Fibroblast of peridontal ligament (primary cell): ENCODE measurements around the gene SPACDR.
A peak's percentile ranks its signal among the peaks of the same experiment; 100 is the strongest.

Experiments
- DNase-seq: peaks from one replicate; pipeline ENCODE4 v3.0.0-alpha.2; 2010; ENCODE audit errors: extremely low read depth

SPACDR gene

DNA sequence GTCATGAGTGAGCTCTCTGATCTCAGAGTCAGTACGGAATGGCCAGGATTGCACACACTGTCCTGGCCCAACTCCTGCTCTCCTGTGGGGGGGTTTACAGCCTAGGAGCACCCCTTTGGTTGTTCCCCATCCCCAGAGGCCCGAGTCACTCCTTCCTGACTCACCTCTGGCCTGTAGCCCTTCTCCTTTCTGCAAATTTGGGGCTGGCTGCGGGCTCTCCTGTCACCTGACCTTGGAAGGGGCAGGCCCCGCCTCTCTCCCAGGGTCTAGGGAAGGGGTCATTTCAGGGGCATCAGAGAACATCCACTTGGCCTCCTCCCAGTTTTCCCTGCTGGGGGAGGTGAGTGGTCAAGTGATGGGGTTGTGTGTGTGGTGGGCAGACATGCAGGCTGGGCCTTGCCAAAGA is 21.4 kb upstream of the SPACDR start:
- DNase-seq: no peak

DNA sequence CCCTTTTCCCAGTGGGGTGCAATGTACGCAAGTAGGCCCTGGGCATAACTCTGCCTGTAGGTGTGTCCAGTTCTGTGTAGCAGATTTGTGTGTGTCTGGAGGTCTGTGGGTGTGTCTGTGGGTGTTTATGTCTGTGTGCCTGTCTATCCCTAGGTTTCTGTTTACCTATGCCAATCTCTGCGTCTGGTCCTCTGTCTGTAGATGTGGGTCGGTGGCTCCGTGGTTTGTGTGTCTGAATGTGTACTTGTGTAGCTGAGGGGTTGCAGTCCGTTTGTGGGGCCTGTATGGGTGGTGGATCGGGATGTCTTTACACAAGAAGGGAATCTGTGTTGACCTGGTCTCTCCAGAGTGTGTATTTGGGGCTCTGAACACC is 20.6 kb upstream of the SPACDR start:
- DNase-seq: no peak

DNA sequence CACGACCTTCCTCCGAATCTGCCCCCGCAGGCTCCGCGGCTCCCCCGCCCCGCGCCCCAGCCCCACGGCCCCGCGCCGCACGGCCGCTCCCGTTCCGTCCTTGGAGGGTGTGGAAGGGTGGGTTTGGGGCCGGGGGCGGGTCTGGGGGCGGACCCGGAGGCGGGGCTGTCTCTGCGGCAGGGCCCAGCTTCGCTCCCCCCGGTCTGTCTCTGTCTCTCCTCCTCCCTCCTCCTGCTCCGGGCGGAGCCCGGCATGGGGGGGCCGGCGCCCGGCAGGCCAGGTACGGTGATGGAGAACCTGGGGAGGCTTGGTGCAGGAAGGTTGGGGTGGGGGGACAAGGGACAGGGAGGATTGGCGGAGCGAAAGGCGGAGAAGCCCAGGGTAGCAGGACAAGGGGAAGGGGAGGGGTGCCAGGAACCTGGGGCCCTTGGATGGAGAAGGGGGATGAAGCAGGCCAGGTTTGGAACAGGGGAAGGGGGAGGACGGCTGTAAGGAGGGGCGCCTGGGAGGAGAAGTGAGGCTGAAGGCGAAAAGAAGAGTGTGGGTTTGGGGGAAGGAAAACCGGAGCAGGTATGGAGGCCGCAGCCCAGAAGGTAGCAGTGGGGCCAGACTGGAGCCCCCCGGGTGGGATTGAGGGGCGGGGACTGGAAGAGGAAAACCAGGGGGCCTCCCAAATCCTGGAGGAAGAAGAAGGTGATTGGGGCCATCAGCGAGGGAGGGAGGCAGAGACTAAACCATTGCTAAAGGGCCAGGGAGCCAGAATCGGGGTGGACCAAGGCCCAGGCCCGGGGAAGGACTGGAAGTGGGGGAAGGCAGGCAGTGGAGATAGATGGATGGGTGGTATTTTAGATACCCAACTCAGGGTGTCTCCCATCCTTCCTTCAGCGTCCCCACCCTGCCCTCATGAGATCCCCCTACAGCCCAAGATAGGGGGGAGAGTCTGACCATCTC is 19.9 kb upstream of the SPACDR start, which contains the start of gene NYAP1:
Gene NYAP1 (plus strand): TSS at position 206 of the 951 bp plus-strand sequence. CDS start 1,385 bp downstream, outside the sequence.
- DNase-seq: peak; percentile 37

DNA sequence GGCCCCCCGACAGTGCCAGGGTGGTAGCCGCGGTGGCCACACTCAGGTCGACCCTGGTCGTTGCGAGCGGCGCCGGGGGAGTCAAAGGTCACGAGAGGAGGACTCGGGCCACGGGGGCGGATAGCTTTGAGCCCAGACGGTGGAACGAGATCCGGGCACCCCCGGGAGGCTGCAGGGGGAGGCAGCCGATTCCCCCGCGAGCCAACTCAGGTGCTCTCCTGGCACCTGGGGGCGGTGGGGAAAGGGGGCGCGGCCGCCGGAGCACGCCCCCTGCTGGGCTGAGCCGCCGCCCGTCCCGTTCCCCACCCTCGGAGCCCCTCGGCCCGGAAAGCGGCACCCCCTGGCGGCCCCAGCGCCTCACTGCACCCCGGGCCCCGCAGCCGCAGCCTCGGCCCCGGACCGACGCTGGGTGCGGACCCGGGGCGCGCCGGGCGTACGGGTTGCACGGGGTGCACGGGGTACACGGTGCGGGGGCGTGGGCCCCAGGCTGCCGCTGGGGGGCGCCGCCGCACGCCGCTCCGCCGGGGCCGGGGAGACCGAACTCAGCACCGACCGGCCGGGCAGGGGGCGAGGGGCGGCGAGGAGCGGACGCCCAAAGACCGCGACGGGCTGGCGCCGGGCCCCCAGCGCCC is 19.1 kb upstream of the SPACDR start:
- DNase-seq: peak; percentile 24

DNA sequence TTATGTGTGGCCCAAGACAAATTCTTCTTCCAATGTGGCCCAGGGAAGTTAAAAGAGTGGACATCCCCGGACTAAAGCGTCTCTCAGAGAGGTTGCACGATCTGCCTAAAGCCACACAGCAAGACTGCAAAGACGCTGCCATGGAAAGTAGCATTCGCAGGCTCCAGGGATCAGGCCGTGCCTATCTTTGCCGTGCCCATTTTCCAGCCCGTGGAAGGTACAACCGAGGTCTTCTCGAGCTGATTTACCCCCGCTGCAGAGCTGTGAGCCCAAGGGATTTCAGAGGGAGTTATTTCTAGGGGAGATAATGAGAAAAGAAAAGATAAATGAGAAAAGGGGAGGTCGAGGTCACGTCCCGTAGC is 18.6 kb upstream of the SPACDR start:
- no peak for DNase-seq

DNA sequence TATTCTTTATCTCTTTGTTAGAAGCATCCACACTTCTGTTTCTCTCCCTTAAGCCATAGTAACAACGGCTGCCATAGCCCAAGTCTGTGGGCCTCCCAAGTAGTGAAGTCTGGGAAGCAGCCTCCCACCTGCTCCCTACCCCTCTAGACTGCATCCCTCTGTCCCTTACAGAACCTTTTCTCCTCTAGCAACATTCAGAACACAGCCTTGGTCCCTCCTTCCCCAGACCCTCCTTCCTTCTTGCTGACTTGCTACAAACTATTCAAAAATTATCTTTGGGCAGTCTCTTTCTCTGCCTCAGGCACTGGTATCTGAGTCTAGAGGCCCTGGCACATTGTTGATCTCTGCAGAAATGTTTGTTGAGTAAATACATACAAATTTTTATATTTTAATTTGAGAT is 17.4 kb upstream of the SPACDR start:
- DNase-seq: no peak

DNA sequence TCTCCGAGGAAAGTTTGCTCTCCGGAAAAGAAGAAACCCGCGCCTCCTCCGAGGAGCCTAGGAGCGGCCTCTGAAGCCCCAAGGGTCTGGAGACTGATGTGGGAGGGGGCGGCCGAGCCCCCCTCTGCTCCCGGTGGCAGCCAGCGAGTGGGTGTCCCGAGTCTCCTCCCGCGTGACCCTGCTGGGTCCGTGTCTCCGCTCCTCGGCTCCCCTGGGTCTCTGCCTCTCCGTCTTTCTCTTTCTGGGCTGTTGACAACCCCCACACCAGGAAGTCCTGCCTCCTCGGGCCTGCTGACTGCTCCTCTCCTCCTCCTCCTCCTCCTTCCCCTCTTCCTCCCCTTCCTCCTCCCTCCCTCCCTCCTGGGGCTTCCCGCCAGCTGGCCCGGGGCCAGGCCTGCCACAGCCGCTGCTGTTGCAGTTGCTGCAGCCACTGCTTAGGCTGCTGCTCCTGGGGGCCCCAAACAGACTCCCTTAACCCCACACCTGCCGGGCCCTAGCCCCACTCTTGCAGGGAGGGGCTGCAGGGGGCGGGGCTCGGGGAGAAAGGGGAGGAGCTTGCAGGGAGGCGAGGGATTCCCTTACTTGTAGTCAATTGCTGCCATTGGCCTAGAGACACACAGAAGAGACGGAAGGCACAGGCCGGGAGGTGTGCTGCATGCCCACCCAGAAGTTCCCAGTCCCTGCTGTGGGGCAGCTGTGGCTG is 15.0 kb upstream of the SPACDR start, which contains the start of gene TSC22D4:
Gene TSC22D4 (minus strand): TSS at position 257 of the 703 bp plus-strand sequence. CDS start 1,176 bp downstream, outside the sequence.
- DNase-seq: peak; percentile 89

DNA sequence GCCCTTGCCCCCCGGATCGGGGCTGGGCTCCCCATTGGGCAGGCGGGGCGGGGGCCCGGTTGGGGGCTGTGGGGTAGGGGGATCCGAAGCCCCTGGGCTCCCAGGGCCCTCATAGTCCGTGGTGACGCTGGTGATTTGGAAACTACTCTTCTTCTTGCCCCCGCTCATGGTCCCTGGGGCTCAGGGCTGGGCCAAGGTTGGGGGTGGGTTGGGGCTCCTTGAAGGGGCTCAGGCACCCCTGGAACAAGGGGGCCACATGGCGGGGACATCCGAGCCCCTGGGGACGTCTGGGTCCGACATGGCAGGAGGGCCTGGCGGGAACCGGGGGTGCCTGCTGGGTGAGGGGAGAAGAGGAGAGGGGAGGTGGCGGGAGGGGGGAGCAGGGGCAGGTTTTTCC is 13.8 kb upstream of the SPACDR start:
- DNase-seq: no peak

DNA sequence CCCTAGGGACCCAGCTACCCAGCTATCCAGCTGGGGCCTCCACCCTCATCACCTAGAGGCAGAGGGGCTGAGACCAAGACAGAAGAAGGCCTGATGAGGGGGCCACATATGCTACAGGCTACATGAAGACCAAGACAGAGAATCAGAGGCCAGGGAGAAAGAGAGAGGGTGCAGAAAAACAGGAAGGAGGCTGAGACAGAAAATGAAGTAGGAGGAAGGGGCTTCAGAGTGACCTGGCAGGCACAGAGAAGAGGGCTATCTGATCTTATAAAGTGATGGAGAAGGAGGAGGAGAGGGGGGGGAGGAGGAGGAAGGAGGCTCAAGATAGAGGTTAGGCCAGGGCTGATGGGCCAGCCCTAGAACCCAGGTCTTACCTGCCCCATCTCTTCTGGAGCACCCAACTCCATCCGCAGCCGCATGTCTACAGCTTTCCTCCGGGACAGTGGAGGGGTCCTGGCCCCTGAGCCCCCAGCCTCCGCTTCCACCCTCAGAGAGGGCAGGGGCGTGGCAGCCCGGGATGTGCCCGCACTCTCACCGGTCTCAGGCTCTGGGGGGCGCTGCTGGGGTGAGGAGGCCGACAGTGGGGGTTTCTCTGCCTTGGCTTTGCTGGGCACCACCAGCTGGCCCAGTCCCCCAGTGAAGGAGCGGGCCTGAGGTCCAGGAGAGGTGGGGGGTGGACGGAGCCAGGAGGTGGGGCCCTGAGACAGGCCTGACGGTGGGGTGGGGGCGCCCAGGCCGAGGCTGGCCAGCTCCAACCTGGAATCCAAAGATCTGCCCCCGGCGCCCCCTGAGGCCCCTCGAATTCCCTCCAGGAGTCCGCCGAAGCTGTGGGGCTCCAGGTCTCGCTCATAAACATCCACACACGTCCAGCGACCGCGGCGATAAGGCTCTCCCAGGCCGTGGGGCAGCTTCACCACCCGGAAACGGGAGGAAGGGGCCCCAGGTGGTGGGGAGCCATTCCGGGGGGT is 13.1 kb upstream of the SPACDR start:
- no peak for DNase-seq

DNA sequence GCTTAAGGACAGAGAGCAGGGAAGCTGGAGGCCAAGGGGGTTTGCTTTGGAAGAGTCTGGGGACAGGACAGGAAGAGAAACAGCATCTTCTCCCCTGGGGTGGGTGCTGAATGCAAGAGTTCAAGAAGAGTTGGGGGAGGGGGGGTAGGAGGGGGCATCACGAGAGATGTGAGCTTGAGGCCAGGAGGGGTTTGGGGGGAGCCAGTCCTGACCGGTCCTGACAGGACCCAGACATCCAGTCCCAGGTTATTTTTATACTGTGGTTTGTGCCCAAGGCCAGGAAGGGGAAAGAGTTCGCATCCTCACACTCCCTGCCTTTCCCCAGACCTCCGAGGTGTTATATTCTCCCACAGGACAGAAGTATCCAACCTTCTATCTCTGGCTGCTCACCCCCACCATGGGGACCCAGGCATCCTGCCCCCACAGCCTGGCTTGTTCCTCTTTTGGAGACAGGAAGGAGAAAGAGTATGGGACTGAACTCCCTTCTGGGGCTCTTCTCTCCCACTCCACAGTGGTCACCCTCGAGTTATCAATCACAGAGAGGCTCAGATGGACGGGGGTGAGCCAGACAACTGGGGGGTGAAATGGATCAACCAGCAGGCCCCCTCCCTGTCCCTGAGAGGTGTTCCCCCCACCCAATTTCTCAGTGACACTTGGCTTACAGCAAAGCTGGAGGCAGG is 12.2 kb upstream of the SPACDR start:
- DNase-seq: no peak

DNA sequence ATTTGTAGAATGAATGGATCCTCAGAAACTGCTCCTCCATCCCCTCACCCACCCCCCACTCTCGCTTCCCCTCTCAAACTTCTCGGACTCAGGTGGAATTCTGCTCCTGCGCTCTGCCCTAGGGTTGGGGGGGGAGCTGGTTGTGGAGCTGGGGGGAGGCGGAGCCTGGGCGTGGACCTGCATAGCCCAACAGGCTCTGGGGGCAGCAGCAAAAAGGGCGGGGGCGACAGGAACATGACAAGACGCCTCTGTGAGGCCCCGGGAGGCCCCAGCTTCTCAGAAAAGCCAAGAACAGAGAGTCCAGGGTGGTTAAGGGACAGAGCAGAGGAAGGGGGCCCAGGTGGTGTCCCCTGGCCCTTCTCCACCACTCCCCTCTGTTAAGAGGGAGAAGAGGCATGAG is 11.5 kb upstream of the SPACDR start:
- DNase-seq: no peak

DNA sequence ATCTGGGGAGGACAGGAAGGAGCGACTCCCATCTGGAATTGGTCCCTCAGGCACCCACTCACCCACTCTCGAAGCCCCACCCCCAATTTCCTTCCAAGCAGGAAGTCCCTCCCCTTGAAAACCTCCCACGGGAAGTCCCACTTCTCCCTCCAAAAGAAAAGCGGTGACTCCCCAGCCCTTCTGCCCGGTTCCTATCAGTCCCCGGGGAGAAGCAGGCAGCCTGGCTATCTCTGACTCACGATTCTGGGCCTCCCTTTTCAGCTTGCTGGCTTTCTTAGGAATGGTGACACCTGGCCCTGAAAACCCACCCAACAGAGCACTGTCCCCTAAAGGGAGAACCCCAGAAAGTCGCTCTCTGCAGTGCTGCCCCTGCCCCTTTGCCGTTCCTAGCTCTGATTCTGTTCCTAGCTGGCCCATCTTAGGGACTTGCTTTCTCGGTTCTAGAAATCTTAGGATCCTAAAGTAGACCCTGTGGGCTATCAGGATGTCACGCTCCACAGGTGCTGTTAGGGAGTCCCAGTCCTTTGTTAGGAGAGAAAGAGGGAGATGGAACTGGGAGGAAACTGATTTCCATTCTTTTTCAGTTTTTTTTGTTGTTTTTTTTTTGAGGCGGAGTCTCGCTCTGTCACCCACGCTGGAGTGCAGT is 8.9 kb upstream of the SPACDR start:
- peak; percentile 20 for DNase-seq

DNA sequence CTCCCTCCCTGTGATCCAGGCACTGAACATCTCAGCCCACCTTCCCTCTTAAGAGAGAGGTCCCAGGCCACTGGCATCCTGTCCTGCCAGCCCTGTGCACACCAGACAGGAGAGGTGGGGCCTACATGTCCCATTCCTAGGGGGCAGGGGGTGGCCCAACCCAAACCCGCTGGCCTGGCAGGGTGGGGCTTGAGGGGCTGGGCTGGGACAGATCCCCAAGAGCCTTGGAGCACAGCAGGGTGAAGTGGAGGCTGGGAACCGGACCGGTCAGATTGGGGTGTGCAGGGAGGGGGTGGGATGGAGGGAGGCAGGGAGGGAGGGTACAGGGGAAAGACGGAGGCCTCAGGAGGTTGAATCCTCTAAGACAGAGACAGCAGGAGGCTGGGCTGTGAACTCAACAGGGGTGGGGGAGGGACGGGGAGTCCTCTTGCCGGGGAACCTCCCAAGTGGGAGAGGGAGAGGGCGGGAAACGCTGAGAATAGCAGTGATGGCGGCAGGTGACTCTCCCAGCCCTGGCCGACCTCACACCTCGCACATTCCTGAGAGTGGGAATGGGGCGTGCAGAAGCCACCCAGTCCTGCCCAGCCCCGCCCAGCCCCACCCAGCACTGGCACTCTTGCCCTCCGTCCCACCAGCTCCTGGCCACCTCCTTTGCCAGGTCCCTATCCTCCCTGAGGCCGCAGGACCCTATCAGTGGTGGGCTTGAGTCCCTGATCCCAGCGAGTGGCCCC is 8.2 kb upstream of the SPACDR start:
- DNase-seq: no peak

DNA sequence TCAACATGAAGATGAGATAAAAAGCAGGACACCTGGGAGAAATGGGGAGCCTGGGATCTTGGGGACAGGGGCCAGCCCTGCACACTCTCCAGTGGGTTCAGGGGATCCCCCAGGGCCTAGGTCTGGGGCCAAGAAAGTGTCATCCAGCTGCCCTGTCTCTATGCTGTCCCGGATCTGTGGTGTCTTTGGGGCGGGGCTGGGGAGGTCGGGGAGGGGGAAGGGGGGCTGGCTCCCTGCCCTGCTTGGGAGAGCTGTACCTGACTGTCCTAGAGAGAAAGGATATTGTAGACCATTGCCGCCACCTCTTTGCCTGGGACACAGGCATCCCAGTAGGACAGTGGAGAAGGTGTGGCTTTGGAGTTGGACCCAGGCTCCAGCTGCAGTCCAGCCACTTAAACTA is 7.0 kb upstream of the SPACDR start:
- DNase-seq: no peak

DNA sequence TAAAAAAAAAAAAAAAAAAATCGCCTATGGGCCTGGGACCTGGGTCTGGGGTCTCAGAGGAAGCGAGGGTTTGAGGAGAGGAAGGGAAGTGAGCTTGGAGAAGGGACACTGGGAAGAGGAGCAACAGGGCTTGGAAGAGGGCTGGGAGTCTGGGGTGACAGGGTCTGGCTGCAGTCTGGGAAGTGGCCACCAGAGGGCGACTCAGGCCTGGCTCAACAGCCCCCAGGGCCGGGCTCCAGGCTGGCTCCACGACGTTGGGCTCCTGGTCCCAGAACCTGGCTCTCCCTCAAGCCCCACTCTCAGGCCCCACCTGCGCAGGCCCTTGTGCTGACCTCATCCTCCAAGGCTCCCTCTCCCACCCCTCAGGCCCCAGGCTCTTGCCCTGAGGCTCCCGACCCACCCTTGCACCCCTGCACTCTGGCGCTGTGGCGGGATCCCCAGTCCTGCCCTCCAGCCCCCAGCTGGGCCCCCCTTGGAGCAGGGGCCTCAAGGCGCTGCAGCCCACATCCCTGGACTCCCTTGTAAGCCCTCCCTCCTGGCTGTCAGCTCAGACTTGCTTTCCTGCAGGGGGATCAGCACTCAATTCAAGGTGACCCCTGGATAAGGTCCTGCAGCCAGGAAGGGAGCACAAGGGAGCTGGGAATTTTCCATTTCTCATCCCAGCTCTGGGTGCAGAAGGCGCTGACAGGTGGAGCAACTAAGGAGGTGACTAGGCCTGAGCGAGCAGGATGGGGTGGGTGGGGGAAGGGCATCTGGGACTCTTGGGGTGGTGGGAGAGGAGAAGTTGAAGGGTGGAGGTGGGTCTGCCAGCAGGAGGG is 5.4 kb upstream of the SPACDR start:
- peak; percentile 67 for DNase-seq

DNA sequence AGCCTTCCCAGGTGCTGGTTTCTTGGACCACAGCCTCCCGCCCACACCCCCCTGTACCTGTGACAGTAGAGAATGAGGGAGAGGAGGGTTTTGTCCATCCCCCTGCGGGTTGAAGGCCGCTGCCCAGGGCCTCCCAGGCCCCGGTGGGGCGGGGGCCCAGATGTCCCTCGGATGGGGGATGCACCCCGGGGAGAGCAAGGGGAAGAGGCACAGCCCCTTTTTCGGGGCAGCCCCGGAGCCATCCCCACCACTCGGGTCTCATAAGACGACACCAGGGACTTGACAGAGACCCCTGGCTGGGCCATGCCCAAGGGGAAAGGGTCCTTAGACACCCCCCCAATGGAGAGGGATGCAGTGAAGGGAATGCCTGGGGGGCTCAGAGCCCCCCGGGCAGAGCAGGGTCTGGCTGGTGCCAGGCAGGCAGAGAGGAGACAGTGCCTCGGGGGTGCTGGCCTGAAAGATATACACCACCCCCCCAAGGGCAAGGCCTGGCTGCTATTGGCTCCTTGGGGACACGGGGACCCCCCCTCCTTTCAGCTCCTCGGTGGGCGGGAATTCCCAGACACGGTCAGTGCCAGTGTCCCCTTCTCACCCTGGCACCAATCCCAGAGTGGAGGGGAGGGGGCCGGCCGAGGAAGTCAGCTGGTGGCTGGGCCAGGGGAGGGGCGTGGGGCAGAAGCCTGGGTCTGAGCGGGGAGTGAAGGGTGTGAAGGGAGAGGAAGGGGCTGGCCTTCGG is 3.7 kb upstream of the SPACDR start:
- no peak for DNase-seq

DNA sequence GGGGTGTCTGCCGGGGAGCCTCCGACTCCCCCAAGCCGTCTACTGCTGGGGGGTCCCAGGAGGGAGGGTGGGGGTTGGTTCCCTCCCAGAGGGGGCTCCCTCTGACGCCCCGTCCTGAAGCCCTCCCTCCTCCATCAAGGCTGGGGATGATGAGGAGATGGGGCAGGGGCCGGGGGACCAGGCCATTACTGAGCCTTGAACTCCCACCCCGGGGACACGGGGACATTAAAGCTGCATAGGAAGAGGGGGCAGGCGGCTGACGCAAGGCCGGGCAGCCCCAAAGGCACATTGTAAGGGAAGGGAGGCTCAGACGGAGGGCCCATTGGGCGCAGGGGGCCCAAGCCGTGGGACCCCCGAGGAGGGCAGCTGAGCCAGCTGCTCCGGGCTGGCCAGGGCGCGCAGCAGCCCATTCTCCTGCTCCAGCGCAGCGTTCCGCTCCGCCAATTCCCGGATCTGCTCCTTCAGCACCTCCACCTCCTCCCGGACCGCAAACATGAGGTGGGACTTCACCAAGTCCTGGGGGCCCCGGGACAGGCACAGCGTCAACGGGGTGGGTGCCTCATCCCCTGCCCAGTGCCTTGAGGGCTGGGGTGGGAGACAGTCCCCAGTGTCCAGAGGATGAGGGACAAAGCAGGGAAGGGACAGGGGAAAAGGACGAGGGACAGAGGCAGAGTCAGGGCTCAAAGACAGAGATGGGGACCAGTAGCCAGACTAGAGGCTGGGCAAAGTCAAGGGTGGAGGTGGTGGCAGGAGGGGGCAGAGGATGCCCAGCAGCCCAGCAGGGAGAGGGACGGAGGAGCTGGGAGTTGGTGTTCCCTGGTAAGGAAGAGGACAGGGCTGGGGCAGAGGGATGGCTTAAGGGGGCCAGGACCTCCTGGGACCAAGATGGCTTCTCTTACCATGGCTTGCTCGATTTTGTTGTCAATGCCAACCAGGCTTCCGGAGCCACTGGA is 2.9 kb upstream of the SPACDR start:
- no peak for DNase-seq
